K562 (cell line): ENCODE results near the gene RSPH1. TPM values are rescaled to one million over a fixed set of nuclear protein-coding genes. Genes with fewer than 3 reads are reported as not detected.

Experiments
- CREBBP ChIP-seq: IDR thresholded peaks from one replicate; pipeline ENCODE4 v1.6.1; 2012; ENCODE audit warnings: low read depth, mild to moderate bottlenecking, control low read depth, inconsistent platforms, low read length
- CREM ChIP-seq: IDR thresholded peaks from 2 replicates; pipeline ENCODE4 v1.6.1; 2014; ENCODE audit warnings: antibody characterized with exemption, low read depth
- CXXC5 ChIP-seq: fragments of 250-450 bp; sonication (Bioruptor Pico); IDR thresholded peaks from 2 replicates; pipeline ENCODE4 v1.8.0; 2022; ENCODE audit warnings: inconsistent platforms, mild to moderate bottlenecking, moderate library complexity
- E2F6 ChIP-seq, 2 experiments: IDR thresholded peaks; 2 replicates each; pipeline ENCODE4 v1.6.1; 2011; ENCODE audit warnings: borderline replicate concordance in 1 of 2, control low read depth in 1 of 2, low read depth in 1 of 2, low read length in 1 of 2, mild to moderate bottlenecking in 1 of 2, mixed read lengths in 1 of 2, moderate library complexity in 1 of 2; ENCODE audit not compliant: insufficient read depth in 1 of 2, insufficient read length in 1 of 2, poor library complexity in 1 of 2, severe bottlenecking in 1 of 2; ENCODE audit errors: extremely low read depth in 1 of 2
- ELF4 ChIP-seq: fragments of 450-650 bp; formaldehyde crosslinking; IDR thresholded peaks from 2 replicates; pipeline ENCODE4 v1.4.0; 2022; ENCODE audit warnings: missing genetic modification characterization
- ESRRB ChIP-seq: fragments of 250-450 bp; sonication (Bioruptor Pico); IDR thresholded peaks from 2 replicates; pipeline ENCODE4 v1.5.0; 2020; ENCODE audit warnings: mild to moderate bottlenecking, moderate library complexity, borderline replicate concordance
- FOS ChIP-seq: IDR thresholded peaks from 3 replicates; pipeline ENCODE4 v1.6.1; 2011; ENCODE audit not compliant: insufficient read length; ENCODE audit errors: extremely low read depth
- KDM2B ChIP-seq: fragments of 250-450 bp; sonication (Bioruptor Pico); IDR thresholded peaks from 2 replicates; pipeline ENCODE4 v1.8.0; 2021; ENCODE audit warnings: mild to moderate bottlenecking, moderate library complexity
- L3MBTL2 ChIP-seq: fragments of 450-650 bp; IDR thresholded peaks from 2 replicates; pipeline ENCODE4 v1.6.1; 2016; ENCODE audit warnings: mild to moderate bottlenecking, moderate library complexity
- MAX ChIP-seq: sonication (generic); formaldehyde crosslinking; IDR thresholded peaks from 2 replicates; pipeline ENCODE4 v1.9.0; 2022; ENCODE audit warnings: mild to moderate bottlenecking, missing genetic modification reagents
- MAZ ChIP-seq, 2 experiments: fragments of 450-650 bp in 1 of 2; sonication (generic) in 1 of 2; formaldehyde crosslinking; IDR thresholded peaks in 1 of 2; conservative IDR thresholded peaks in 1 of 2; 2 replicates each; pipeline versions ENCODE4 v1.4.0 to v1.5.0; 2020; ENCODE audit warnings: mild to moderate bottlenecking in 1 of 2, missing genetic modification reagents in 1 of 2
- NFYB ChIP-seq: IDR thresholded peaks from 2 replicates; pipeline ENCODE4 v1.6.1; 2011; ENCODE audit warnings: mild to moderate bottlenecking, moderate library complexity; ENCODE audit not compliant: insufficient read length; ENCODE audit errors: extremely low read depth
- PBX2 ChIP-seq, 2 experiments: IDR thresholded peaks in 1 of 2; conservative IDR thresholded peaks in 1 of 2; 2 replicates each; pipeline ENCODE4 v1.6.1; 2016; ENCODE audit warnings: low read depth in 2 of 2, mild to moderate bottlenecking in 1 of 2, missing compliant biosample characterization in 1 of 2, missing genetic modification characterization in 1 of 2, moderate library complexity in 1 of 2
- RBM15 ChIP-seq: fragments of 200-400 bp; formaldehyde crosslinking; IDR thresholded peaks from 2 replicates; pipeline ENCODE4 v1.6.1; 2018; ENCODE audit warnings: mild to moderate bottlenecking, low read length, moderate library complexity; ENCODE audit not compliant: insufficient read depth
- SP2 ChIP-seq: IDR thresholded peaks from 2 replicates; pipeline ENCODE4 v1.6.1; 2011; ENCODE audit warnings: mild to moderate bottlenecking, low read depth, low read length, moderate library complexity; ENCODE audit not compliant: poor library complexity, severe bottlenecking; ENCODE audit errors: extremely low read depth
- SPI1 ChIP-seq: IDR thresholded peaks from 2 replicates; pipeline ENCODE4 v1.6.1; 2011; ENCODE audit warnings: low read depth, low read length, control low read depth, borderline replicate concordance
- USF2 ChIP-seq: sonication (generic); formaldehyde crosslinking; IDR thresholded peaks from 2 replicates; pipeline ENCODE4 v1.5.0; 2020; ENCODE audit warnings: missing genetic modification reagents
- XRCC5 ChIP-seq: fragments of 200-400 bp; formaldehyde crosslinking; IDR thresholded peaks from 2 replicates; pipeline ENCODE4 v1.6.1; 2017; ENCODE audit warnings: low read depth, mild to moderate bottlenecking, low read length
- ZBTB26 ChIP-seq: fragments of 450-650 bp; formaldehyde crosslinking; IDR thresholded peaks from 2 replicates; pipeline ENCODE4 v1.4.0; 2022; ENCODE audit warnings: missing genetic modification characterization
- ZC3H8 ChIP-seq: fragments of 450-650 bp; IDR thresholded peaks from 2 replicates; pipeline ENCODE4 v1.6.1; 2017
- ZNF140 ChIP-seq: fragments of 250-450 bp; sonication (Bioruptor Pico); IDR thresholded peaks from 2 replicates; pipeline ENCODE4 v1.8.0; 2021; ENCODE audit warnings: moderate library complexity, mild to moderate bottlenecking, inconsistent platforms
- polyA plus RNA-seq, 8 experiments: library from polyadenylated mRNA; depleted of rRNA in 4 of 8; stranded (reverse) in 5 of 8; unstranded in 3 of 8; fragments of >200 nt; fragmentation: Nextera tagmentation in 2 of 8; fragmentation: Illumina TruSeq in 1 of 8; extraction: Ambion mirVana in 2 of 8; extraction: Trizol in 1 of 8; gene quantifications; 2 replicates each; pipeline versions ENCODE4 v1.2.1 to v1.2.3, GENCODE V29; 2011 to 2014; ENCODE audit warnings: inconsistent platforms in 1 of 8, missing spikeins in 1 of 8
- total RNA-seq, 7 experiments: library from RNA; depleted of rRNA in 6 of 7; stranded (reverse); fragments of >200 nt in 6 of 7; fragmentation: Illumina TruSeq in 2 of 7; extraction: Trizol in 2 of 7; gene quantifications; 2 replicates each; pipeline versions ENCODE4 v1.2.1 to v1.2.3, GENCODE V29; 2011 to 2021; ENCODE audit warnings: low replicate concordance in 1 of 7

The RSPH1 gene
- total and polyA plus RNA-seq, 9 of the 15 experiments (the other 6 are each of a cell fraction or from before 2014, with no cell fraction given) = 0.17 TPM; not detected in 8

GRCh38 chr21:42463861-42464515 is 32.0 kb downstream of the RSPH1 start (continued):
- TF ChIP-seq ELF4 (peak; percentile 80), USF2 (no peak), CREBBP (no peak), KDM2B (CRISPR knock-in tag) (no peak), RBM15 (no peak), CREM (peak; percentile 32), SPI1 (peak; percentile 53; the same call in 1 of the 2 replicates), ZNF140 (CRISPR knock-in tag) (no peak), CXXC5 (CRISPR knock-in tag) (peak; percentile 8; the same call in 1 of the 2 replicates), E2F6 (IDR thresholded peaks at IDR 0.05; ENCODE audit: borderline replicate concordance in 1 of 2, extremely low read depth in 1 of 2, insufficient read depth in 1 of 2, insufficient read length in 1 of 2, low read depth in 1 of 2, low read length in 1 of 2, poor library complexity in 1 of 2, severe bottlenecking in 1 of 2) (peak; percentile 57 to 60), ZC3H8 (no peak), L3MBTL2 (peak; percentile 78), MAX (CRISPR knock-in tag) (peak; percentile 60; the same call in 1 of the 2 replicates), FOS (peak; percentile 71), MAZ (CRISPR knock-in tag; conservative IDR thresholded peaks at IDR 0.05 in 1 of 2, IDR thresholded peaks at IDR 0.05 in 1 of 2) (0 out of 4 replicates have a peak, but pooled peaks of 1 of the 2 experiments have one; percentile 20), PBX2 (CRISPR knock-in tag; IDR thresholded peaks at IDR 0.05; ENCODE audit: low read depth) (peak; percentile 93), PBX2 (tag; conservative IDR thresholded peaks at IDR 0.05; ENCODE audit: low read depth) (peak; percentile 96), XRCC5 (no peak), ZBTB26 (CRISPR knock-in tag) (0 out of 2 replicates have a peak, but pooled peaks have one; percentile 30), SP2 (peak; percentile 51), ESRRB (CRISPR knock-in tag) (no peak), NFYB (peak; percentile 62)
